ENCODE data around the gene ABCD4.
A peak's percentile ranks its signal among the peaks of the same experiment; 100 is the strongest.

The ABCD4 gene

DNA sequence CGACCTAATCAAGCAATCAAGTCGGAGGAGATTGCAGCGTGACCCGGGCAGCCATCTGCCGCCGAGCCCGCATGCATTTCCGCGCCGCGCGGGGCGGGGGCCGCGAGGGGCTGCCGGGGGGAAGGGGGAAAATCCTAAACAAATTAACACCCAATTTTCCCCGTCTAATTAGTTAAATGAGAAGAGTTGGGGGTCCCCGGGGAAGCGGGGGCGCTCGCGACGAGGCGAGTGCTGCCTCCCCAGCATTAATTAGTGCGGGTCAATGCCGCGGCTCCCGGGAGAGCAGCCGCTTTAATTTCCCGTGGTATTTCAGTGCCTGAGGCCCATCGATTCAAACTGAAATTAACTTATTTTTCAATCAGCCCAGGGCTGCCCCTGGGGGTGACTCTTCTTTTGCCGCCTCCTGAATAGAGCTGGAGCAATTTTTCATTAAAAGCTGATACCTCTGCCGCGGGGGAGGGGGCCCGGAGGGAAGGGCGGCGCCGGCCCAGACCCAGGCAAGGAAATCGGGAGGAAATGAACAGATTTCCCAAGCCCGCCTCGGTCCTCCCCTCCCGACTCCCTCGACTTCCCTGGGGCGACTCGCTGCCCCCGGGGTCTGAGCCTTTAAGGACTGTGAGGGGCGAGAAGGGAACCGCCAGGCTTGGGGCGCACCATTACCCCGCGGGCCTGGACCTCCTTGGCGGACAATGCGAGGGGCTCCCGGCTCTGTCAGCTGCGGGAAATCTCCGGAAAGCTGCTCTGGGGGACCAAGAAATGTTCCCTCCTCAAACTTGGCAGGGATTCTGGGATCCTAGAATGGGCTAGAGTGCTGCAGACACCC is 44.6 kb downstream of the ABCD4 start:
- no peak for DNase-seq

DNA sequence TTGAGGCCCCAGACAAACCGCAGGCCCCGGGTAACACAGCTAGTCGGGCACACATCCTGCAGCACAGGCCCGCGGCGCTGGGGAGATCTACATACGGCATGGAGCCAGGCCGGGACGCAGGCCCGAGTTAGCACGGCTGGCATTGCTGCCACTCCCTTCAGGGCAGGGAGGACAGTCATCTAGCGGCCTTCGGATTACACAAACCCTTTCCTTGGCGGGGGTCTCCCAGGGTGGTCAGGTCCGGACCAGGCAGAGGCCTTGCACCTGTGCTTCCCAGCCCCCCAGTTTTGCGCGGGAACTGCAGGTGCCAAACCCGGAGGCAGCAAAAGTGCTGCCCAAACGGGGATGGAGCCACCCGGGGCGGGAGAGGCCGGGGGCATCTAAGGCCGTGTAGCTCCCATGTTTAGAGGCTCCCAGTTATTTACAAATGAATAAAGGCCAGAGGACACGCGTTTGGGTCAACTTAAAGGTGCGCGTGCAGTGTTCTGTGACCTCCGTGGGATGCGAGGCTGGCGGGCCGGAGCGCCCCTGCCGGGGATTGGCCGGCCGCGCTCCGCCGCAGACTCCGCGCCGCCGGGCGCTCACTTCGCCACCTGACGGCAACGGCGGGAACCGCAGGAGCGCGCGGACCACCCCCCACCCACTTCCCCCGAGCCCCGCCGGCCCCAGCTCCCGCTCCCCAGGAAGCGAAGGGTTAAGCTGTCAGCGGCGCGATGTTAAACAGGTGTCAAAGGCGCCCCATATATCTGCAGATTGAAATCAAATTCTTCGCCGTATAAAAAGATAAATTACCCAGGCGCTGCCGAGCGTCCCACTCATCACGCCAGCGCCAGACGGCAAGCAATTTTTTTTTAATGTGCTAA is 45.4 kb downstream of the ABCD4 start:
- DNase-seq: peak; percentile 54

DNA sequence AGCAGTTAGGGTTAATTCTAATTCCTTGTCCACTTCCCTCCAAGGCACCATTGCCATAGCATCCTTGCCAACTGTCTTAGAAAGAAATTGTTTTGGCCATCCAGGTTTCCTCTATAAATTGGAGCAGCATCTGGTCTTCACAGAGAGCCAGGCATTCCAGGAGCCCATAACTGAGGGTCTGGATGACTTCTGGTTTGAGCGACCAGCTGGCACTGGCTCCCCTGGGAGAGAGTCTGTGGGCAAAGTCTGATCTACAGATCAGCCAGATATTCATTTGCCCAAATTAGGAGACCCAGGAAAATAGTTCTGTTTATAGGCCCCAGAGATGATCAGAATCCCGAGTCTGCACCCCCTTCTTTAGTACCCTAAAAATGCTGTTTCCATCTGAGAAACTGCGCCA is 47.5 kb downstream of the ABCD4 start:
- DNase-seq: no peak

DNA sequence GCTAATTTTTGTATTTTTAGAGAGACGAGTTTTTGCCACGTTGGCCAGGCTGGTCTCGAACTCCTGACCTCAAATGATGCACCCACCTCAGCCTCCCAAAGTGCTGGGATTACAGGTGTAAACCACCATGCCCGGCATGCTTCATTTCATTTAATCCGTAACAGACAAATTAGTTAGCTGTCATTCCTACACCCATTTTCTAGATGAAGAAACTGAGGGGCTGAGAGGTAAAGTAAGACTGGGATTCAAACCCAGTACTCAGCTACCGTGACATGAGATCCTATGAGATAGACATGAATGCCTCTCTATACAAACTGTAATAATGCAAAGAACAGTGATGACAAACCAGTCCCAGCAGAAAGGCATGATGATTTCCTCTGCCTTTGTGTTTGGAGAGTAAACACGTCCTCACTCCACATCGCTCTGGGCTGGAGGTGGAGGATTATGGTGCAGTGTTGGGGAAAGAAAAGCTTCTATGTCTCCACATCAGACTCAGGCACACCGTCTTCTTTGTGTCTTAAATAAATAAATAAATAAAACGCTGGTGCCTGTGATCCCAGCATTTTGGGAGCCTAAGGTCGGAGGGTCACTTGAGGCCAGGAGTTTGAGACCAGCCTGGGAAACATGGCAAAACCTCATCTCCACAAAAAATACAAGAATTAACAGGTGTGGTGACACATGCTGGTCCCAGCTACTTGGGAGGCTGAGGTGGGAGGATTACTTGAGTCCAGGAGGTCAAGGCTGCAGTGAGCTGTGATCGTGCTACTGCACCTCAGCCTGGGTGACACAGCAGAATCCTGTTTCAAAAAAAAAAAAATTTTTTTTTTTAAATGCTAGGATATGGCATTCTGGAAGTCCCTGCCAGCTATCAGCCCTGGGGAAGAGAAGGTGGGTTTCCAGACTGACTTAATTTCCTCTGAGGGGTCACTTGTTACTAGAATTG is 53.0 kb downstream of the ABCD4 start:
- DNase-seq: no peak

DNA sequence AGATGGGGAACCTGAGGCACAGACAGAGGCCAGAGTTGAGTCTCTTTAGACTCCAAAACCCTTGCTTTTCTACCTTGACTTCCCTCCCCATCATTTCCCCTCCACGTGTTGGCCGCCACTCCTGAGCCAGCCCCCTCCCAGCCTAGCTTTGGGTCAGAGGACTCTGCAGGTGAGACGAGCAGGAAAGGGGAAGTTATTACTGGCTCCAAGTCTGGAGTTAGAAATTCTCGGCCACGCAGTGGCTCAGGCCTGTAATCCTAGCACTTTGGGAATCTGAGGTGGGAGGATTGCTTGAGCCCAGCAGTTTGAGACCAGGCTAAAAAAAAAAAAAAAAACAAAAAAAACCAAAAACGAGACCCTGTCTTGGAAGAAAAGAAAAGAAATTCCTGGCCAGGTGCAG is 54.7 kb downstream of the ABCD4 start:
- no peak for DNase-seq

DNA sequence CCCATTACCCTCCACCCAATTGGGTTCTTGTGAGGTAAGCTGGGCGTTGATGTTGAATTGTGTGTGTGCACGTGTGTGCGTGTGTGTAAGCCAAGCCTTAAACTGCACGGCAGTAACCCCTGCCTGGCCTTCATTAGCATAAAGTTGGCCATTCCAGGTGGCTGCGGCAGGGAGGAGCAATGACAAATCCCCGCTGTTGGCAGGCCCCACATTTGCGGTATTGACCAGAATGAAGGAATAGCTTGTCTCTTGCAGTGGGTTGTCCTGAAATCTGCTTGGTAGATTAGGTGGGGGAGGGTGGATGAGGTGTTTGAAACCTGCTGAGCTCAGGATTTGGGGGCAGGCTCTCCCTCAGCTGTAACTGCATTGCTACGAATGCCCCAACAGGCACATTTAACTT is 56.2 kb downstream of the ABCD4 start:
- no peak for DNase-seq

DNA sequence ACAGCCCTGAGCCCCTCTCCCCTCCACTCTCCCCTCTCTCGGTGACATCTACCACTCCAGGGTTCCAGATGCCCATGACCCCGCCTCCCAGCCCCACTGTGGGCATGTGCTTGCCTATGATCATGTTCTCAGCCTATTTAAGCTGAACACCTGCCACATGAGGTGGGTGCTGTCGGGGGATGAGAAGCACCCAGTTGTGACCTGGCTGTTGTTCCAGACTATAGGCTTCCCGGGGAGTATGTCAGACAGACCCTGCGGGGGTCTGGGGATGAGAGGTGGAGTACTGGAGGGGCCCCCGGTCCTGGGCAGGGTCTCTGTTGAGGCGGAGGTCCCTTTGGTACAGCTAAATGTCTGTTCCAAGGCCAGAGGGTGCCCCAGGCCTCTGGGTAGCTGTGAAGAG is 57.4 kb downstream of the ABCD4 start:
- DNase-seq: no peak

DNA sequence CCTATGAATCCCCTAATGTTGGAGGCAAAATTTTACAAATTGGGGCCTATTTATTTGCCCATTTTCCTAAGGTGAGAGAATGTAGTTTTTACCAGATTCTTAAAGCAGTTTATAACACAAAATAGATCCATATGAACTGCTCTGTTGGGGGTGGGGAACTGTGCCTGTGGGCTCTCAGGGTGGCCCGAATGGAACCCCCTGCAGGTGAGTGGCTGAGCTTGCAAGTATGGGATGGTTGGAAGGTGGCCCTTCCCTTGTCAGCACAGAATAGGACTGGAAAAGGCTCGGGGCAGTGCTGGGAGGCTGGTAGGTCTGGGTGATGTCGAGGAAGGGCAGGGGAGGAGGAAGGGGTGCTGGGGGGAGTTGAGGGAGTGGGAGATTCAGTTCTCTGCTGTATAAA is 58.6 kb downstream of the ABCD4 start:
- DNase-seq: no peak

DNA sequence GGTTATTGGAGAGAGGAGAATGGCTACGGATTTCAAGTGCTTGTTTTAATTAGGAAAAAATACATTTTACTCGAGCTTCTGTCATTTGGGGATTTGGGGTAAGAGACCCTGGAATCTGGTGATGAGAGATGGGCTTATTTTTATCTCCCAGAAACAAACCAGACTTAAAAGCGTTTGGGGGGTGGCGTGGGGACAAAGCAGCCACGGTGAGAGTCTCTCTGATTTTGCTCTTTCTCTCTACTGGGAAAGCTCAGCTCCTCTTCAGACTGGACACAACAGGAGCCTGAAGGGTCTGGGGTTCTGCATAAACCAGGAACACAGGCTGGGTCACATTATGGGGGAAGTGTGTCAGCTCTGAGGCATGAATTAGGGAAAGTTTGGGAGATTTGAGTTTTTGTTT is 59.7 kb downstream of the ABCD4 start:
- DNase-seq: no peak

DNA sequence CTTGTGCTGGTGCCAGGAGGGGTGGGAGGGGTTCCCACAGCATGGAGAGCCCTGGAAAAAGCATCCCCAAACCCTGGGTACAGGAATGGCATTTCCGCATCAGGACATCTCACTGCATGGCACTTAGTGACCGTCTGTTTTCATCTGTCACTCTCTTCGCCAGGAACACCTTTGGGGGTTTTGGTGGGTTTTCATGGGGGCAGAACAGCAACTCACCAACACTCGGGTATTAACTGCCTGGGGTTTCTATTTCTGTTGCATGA is 60.0 kb downstream of the ABCD4 start:
- no peak for DNase-seq

DNA sequence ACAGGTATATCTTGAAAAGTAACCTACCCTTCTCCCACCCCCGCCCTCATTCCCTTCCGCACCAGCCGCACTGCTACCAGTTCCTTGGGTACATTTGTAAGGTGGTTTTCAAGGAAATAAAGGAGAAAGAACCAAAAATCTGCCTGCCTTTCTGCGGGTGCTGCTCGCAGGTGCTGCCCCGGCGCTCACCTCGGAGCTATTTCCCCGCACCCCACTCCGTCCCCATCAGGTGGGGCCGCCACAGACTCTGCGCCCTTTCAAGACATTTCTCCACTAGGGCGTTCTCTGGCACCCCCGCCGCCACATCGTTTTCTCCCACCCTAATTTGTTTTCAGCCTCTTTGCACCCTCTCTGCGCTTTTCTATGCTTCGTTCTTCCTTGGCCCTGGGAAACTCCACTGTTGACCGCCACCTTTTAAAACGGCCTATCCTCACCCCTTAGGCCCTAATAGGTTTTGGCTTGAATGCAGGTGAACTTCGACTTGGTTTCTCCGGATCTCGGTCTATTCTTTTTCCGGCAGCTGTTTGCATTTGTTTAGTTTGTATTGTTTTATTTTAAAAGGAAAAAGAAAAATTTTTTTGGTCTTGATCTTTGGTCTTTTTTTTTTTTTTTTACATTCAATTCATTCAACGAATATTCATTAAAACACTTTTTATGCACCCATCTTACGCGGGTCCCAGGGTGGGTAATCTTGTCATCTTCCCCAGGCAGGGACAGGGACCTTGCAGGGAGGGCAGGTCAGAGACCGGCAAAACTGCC is 60.5 kb downstream of the ABCD4 start:
- DNase-seq: no peak

DNA sequence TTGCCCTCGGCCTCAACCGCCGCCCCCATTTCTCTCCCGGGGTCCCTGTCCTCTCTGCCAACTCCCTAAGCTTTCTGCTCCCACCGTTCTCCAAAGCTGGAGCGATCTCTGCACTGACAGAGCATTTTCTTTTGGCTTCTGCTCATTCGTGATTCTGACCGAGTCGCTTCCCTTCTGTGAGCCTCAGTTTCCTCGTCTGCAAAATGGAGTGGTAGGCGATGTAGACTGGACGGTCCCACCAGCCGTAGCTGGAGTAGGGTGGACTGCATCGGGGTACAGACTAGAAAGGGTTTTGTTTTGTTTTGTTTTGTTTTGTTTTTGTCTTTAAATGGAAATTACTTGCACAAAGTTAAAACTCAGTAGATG is 61.1 kb downstream of the ABCD4 start:
- no peak for DNase-seq

DNA sequence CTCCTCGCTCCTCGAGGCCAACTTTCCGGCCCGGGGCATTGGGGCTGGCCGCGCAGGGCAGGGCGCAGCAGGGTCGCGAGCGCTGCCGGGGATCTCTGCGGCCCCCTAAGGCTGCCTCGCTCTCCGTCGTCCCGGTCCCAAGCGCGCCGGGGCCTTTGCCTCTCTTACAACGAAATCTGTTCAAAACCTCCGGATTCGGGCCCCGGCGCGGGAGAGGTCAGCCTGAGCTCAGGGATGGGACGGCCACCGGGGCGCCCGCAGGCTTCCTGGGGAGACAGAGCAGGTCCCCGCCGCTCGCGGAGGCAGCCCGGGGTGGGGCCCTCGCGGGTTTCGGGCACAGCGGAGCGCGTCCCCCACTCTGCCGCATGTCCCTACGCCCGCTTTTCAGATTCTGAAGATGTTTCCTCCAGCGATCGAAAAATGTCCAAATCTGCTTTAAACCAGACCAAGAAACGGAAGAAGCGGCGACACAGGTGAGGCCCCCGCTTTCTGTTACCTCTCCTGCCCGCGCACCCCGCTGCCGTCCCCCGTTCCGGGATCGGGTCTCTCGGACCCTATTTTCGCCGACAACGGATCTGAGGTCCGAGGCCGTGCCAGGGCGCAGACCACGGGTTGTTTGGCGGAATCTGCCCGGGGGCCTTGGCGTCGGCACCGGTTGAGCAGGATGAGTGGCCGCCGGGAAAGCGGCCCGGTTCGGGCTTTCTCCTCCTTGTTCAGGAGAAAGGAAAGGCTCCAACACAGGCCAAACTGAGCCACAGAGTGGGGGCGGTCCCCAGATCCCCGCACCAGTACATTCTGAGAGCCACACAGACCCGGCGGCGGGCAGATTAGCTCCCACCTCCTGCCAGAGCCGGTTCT is 61.7 kb downstream of the ABCD4 start:
- no peak for DNase-seq

DNA sequence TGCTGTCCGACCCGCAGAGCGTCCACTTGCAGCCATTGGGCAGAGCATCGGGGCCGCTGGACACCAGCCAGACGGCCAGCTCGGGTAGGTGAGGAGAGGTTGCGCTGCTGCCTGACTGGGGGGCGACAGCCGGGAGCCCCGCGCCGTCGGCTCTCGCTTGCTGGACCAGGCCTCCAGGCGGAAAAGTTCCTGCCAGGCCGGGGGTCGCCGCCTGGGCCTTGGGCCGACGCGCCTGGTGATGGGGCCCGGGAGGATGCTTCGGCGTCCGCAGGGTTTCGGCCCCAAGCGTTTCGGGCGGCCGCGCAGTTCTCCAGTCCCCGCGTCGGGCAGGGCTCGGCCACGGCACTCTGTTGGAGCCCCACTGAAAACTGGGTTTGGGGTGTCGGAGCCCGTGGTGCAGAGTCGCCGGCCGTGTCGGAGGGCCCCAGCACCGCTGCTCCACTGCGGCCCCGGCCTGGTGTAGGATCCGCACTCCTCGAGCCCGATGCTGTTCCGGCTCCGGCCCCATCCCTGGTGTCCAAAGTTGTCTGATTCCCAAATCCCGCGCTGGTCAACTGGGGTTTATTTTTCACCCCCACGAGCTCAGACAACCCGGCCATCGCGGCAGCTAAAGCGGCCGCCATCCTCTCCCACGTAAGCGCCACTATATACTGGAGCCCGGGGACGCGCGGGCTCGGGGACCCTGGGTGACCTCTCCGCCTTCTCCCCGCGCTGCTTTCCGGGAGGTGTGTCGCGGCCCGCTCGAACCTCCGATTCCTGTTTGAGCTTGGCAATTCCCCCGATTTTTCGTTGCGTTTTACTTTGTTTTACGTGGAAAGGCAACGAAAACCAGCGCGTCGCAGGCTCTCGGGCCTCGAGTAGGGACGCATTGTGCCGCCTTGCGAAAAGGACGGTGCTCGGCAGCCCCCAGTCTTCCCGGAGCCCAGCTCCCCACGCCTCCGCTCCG is 62.6 kb downstream of the ABCD4 start:
- no peak for DNase-seq

DNA sequence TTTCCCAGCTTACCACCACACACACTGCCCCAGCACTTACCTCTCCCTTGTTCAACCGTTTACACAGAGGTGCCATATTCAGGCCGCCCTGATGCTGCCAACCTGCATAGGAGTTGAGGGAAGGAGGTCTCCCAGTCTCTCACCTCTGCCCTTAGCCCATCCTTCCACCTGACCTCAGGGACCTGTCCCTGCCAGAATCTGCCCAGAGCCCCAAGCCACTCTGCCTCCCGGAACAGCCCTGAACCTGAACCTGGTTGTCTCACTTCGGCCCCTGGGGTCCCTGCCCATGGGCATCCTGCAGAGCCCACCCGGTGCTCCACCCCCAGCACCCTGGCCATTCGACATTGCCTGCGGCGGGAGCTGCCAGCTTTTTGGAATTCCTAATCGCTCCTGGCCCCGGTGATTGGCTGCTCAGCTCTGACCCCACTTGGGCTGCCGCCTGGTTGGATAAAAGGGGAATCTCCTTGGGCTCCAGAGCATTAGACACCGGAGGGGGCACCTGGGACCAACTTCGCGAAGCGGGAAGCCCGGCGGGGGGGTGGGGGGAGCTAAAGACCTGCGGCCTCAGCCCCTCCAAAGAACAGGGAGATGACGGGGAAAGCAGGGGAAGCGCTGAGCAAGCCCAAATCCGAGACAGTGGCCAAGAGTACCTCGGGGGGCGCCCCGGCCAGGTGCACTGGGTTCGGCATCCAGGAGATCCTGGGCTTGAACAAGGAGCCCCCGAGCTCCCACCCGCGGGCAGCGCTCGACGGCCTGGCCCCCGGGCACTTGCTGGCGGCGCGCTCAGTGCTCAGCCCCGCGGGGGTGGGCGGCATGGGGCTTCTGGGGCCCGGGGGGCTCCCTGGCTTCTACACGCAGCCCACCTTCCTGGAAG is 63.5 kb downstream of the ABCD4 start, which contains the start of gene VSX2:
Gene VSX2 (plus strand): TSS at position 476 of the 874 bp plus-strand sequence. CDS start 113 bp downstream, at position 589.
- no peak for DNase-seq

DNA sequence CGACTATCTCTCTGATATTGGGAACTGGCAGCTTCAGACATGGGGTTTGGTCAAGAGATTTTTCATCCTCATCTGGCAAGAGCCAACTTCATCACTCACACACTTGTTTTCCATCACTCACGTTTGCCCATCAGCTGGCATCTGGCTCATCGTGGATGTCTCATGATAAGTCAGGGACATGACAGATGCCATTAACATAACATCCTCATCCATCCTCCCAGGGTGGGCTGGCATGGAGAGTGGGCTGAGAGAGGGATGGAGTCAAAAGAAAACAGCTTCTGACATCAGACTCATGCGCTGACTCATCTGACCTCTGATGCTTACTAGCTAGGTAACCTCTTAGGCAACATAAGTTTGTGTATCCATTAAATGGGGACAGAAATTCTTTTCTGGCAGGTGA is 65.3 kb downstream of the ABCD4 start:
- DNase-seq: no peak

Measured in OCI-M1 (cell line).